ENCODE measurements around the gene NSD2.

- TF ChIP-seq CTCF (conservative IDR thresholded peaks at IDR 0.05 in 1 of 2, IDR thresholded peaks at IDR 0.05 in 1 of 2; ENCODE audit: extremely low read depth in 1 of 2, insufficient read depth in 1 of 2, low read depth in 1 of 2, low read length in 2 of 2) (no peak), EZH2 (IDR thresholded peaks at IDR 0.05; ENCODE audit: borderline replicate concordance, low read length) (no peak)
Observed at GRCh38 chr4:1830234-1830633, 41.0 kb upstream of the NSD2 start.
